ENCODE measurements around the gene SLC5A10. TPM values are rescaled to one million over a fixed set of nuclear protein-coding genes. Genes with fewer than 3 reads are reported as not detected.

Gene SLC5A10
- total RNA-seq, 1 experiment from 2014 or later = not detected

DNA sequence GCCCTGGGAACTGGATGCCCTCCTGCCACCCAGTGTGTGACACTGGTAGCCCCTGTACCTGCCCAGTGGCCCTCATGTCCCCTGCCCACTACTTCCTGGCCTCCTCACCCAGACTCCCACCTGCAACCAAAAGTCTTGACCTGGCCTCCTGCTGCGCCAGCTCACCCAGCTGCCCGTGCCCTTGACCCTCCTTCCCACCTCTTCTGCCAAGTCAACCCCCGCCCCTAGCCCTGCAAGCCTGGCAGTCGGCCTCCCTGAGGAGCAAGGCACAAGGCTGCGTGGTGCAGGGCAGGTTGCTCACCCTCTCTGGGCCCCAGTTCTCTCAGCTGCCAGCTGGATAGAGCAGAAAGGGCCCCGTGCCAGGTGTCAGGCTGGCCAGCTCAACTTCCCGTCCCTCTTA lies 64.9 kb downstream of the SLC5A10 start:
- H3K9ac ChIP-seq (ENCODE audit: extremely low read depth, insufficient read length, low read length) = no peak overlapping the region

More for the DNA sequence above, 64.9 kb downstream of the SLC5A10 start:
- Histone ChIP-seq H2BK12ac (ENCODE audit: insufficient read length, low read depth, low read length) (no peak overlapping the region), H3K4me1 (ENCODE audit: insufficient read depth, low read length) (no peaks in the 10 kb centered on the region), H2BK20ac (ENCODE audit: low read depth, low read length, poor library complexity, severe bottlenecking) (no peak overlapping the region), H2BK120ac (ENCODE audit: low read depth, low read length, poor library complexity, severe bottlenecking) (no peak overlapping the region), H3T11ph (ENCODE audit: low read length) (no peak overlapping the region), H3K79me2 (ENCODE audit: insufficient read depth, low read length) (no peaks in the 10 kb centered on the region), H3K27me3 (ENCODE audit: insufficient read depth, low read length) (no peaks in the 10 kb centered on the region; the same call in 1 of the 2 replicates), H2AK5ac (ENCODE audit: insufficient read length, low read length) (no peak overlapping the region), H2BK5ac (ENCODE audit: insufficient read length, low read length) (no peak overlapping the region), H3K23ac (ENCODE audit: insufficient read length, low read depth, low read length) (no peak overlapping the region), H4K5ac (ENCODE audit: insufficient read length, low read depth, low read length) (no peak overlapping the region), H3K4ac (ENCODE audit: low read depth, low read length) (no peak overlapping the region), H4K20me1 (ENCODE audit: control insufficient read depth, insufficient read depth, insufficient read length) (no peaks in the 10 kb centered on the region), H2BK15ac (ENCODE audit: low read depth, low read length) (no peak overlapping the region), H4K91ac (ENCODE audit: insufficient read length, low read depth, low read length) (no peak overlapping the region), H2AFZ (ENCODE audit: low read length) (no peak overlapping the region), H3K56ac (ENCODE audit: insufficient read length, low read depth, low read length) (no peak overlapping the region), H3K14ac (ENCODE audit: insufficient read depth, low read length) (no peak overlapping the region; the same call in 1 of the 2 replicates), H3K18ac (ENCODE audit: insufficient read length, low read depth, low read length) (no peak overlapping the region), H3K79me1 (ENCODE audit: insufficient read depth, low read depth, low read length, poor library complexity, severe bottlenecking) (no peaks in the 10 kb centered on the region), H3K9me3 (ENCODE audit: control insufficient read depth, low read depth, low read length) (no peaks in the 10 kb centered on the region), H3K23me2 (ENCODE audit: insufficient read length, low read depth, low read length, poor library complexity, severe bottlenecking) (no peaks in the 10 kb centered on the region), H4K8ac (replicated peaks; ENCODE audit: insufficient read length, low read depth, low read length) (no peak overlapping the region), H3K4me2 (ENCODE audit: insufficient read depth, insufficient read length, low read length) (no peak overlapping the region), H3K27ac (ENCODE audit: insufficient read length, low read depth, low read length) (no peak overlapping the region)
- Mint-ChIP-seq H3K27ac (peak overlapping the region in 1 of 3 experiments; percentile 63; a peak in 1 of 7 replicates), H3K27me3 (ENCODE audit: low read depth) (peaks cover 7% of the 10 kb centered on the region), H3K9me3 (no peaks in the 10 kb centered on the region), H3K36me3 (ENCODE audit: insufficient read depth in 1 of 3, low read depth in 3 of 3) (no peaks in the 10 kb centered on the region; a peak in 1 of 7 replicates), H3K4me3 (no peak overlapping the region), H3K4me1 (peaks cover 8 to 31% of the 10 kb centered on the region in 2 experiments)
- no peak for TF ChIP-seq CTCF (conservative IDR thresholded peaks at IDR 0.05)
- no CpG with 5 or more reads among the region's 7 CpGs for WGBS (ENCODE audit: extremely low coverage, insufficient read length, low lambda C conversion rate)
- DNase-seq = no peak
